Activated CD8-positive, alpha-beta memory T cell treated with anti-CD3 and anti-CD28 coated beads, Interleukin-2, amount 50 U/mL, for 24 hours (primary cell): ENCODE measurements around the gene CLPSL2.

Experiments
- DNase-seq: peaks from one replicate; pipeline ENCODE4 v3.0.0-alpha.2; 2020; ENCODE audit errors: extremely low read depth

The CLPSL2 gene

DNA sequence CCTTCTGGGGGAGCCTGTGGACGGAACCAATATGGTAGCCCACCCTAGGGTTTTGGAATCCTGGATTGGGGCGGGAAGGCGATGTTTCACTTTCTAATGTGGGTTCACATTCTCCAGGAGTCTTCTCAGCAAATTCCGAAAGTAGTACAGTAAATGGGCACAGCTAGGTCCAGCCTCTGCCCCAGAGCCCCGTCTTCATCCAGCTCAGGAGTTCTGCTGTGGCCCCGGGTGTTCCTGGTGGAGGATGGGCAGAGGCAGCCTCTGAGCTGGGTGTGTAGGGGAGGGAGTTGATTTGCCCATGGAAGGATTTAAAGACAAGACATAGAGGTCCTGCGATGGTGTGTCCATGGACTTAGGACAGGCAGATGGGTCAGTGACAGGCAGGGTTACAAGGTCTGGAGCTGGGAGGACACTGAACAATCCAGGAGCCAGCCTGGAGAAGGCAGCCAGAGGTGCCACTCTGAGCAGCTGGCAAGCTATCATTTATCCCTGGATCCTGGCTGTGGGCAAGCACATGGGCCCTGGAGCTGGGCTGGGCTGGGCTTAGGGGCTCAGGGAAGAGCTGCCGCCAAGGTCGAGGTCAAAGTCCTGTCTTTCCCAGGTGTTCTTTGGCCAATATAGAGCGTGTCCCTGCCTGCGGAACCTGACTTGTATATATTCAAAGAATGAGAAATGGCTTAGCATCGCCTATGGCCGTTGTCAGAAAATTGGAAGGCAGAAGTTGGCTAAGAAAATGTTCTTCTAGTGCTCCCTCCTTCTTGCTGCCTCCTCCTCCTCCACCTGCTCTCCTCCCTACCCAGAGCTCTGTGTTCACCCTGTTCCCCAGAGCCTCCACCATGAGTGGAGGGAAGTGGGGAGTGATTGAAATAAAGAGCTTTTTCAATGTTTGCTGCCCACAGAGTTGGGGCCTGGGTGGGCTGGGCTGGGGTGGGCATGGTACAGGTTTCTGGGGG lies 11.1 kb downstream of the CLPSL2 start:
- no peak for DNase-seq

DNA sequence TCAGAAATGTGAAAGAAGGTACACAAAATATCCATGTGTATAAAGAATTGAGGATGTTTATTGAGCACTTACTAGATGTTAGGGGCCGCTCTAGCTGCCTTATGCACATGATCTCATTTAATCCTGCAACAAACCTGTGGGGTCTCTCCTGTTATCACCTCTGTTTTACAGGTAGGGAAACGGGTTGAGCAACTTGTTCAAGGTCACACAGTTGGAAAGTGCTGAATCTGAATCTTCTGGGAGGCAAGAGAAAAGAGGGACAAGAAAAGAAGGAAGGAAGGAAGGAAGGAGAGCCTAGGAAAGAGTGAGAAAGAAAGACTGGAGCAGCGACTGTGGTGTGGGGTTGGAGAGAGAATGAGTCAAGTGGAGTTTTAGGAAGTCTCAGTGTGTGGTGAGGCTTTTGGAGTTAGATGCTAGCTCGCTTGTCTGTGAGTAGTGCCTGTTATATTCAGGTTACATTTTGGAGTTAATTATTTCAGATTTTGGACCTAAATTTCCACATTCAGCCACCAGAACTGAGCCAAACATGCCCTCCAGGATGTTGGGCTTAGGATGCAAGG lies 12.1 kb downstream of the CLPSL2 start:
- DNase-seq = no peak

- no peak for DNase-seq
Observed at GRCh38 chr6:35790683-35791082, 14.3 kb downstream of the CLPSL2 start.

- DNase-seq = no peak
Observed at GRCh38 chr6:35794536-35795452, 18.4 kb downstream of the CLPSL2 start.

GRCh38 chr6:35795453-35796071 lies 19.2 kb downstream of the CLPSL2 start:
- DNase-seq = no peak

DNA sequence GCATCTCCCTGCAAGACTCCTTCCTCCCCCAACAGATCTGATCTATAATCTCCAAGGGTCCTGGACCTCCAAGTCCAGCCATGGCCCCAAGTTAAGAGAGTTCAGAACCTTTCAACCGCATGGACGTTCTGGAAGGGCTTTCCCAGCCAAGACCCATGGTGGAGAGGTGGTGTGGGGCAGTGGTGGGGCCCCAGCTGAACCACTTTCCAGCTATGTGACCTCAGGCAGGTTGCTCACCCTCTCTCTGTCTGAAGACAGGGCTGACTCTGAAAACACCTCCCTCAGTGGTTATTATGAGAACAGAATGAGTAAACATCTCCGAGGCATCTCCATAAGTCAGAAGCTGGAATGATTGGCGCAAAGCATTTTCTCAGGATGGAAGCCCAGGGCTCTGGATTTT lies 19.8 kb downstream of the CLPSL2 start:
- DNase-seq = no peak

GRCh38 chr6:35797837-35798526 lies 21.6 kb downstream of the CLPSL2 start:
- no peak for DNase-seq

GRCh38 chr6:35798706-35799105 lies 22.3 kb downstream of the CLPSL2 start:
- no peak for DNase-seq

DNA sequence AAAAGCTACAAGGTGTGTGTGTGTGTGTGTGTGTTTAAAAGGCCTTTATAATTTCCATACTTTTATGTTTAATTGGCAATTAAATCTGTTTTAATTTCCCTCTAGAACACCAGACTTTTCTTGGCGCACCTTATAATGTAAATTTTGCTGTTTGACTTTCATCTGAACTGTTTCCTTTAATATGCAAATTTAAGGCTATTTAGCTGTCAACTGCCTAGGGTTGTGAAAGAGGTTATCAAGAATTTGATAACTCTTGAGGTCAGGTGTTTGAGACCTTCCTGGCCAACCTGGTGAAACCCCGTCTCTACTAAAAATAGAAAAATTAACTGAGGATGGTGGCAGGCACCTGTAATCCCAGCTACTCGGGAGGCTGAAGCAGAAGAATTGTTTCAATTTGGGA lies 24.8 kb downstream of the CLPSL2 start:
- no peak for DNase-seq

- DNase-seq = no peak
Observed at GRCh38 chr6:35804996-35805736, 28.8 kb downstream of the CLPSL2 start, which contains the start of gene LHFPL5. Gene LHFPL5, plus strand, starts transcription at chr6:35805352. Its CDS starts 319 bp downstream, at chr6:35805671.

- DNase-seq = no peak
Observed at GRCh38 chr6:35808688-35809087, 32.3 kb downstream of the CLPSL2 start.

- no peak for DNase-seq
Observed at GRCh38 chr6:35809809-35810208, 33.4 kb downstream of the CLPSL2 start.

DNA sequence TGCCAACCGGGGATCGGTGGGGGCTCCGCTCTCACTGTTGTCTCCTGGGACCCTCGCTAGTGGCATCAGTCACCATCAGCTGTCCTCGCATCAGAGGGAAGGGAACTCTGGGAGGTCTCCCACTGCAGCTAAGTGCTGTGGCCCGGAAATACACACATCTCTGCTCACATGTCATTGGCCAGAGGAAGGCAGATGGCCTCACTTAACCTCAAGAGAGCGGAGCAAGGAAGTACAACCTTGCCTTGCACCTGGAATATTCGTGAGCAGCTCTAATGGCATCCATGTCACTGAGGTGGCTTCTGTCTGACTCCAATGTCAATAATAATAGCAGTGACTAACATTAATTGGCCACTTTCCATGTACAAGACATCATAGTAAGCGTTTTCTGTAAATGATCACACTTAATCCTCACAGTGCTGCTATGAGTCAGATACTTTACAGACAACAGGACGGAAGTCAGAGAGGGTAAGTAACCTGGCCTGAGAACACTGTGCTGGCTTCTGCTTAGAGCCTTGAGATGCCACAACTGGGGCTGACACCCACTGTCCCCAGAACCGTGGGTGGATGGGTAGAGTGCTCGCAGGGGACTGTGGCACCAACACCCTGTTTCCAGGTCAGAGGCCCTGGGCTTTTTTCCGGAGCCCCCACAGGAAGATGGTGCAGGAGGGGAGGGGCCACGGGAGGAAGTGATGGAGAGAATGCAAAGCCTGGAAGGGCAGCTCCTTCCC lies 34.7 kb downstream of the CLPSL2 start:
- no peak for DNase-seq

DNA sequence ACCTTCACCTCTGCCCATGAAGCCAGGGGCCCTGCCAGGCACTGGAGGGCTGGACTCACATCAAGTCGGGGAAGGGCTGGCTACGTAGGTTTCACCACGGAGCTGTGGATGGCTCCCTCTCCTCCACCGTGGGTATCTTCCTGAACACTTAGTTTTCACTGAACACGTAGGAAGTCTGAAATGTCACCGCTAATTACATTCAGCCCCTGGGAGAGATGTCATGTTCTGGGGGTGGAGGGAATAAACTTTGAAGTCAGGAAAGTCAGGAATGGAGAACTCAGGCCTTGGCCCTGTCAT lies 35.2 kb downstream of the CLPSL2 start:
- DNase-seq = no peak

DNA sequence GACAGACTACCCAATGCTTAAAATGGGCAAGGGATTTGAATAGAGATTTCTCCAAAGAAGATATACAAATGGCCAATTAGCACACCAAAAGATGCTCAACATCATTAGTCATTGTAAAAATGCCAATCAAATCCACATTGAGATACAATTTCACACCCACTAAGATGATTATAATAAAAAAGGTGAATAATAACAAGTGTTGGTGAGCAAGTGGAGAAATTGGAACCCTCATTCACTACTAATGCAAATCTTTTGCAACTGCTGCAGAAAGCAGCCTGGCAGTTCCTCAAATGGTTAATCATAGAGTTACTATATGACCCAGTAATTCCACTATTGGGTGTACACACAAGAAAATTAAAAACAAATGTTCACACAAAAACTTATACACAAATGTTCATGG lies 41.1 kb downstream of the CLPSL2 start:
- DNase-seq = no peak

DNA sequence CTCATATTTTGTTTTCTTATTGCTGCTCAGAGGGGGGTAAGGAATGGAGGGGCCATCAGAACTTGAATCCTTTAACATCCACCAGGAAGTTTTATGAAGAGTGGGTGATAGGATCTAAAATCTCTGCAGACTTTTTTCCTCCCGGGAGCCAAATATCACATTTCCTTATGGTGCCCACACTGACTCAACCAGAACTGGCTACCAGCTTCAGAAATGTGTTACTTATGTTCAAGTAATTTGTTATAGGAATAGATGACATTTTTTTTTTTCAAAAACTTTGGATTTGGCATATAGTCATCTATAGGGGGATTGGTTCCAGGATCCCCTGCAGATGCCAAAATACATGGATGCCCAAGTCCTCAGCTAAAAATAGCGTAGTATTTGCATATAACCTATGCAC lies 47.2 kb downstream of the CLPSL2 start:
- DNase-seq = no peak

DNA sequence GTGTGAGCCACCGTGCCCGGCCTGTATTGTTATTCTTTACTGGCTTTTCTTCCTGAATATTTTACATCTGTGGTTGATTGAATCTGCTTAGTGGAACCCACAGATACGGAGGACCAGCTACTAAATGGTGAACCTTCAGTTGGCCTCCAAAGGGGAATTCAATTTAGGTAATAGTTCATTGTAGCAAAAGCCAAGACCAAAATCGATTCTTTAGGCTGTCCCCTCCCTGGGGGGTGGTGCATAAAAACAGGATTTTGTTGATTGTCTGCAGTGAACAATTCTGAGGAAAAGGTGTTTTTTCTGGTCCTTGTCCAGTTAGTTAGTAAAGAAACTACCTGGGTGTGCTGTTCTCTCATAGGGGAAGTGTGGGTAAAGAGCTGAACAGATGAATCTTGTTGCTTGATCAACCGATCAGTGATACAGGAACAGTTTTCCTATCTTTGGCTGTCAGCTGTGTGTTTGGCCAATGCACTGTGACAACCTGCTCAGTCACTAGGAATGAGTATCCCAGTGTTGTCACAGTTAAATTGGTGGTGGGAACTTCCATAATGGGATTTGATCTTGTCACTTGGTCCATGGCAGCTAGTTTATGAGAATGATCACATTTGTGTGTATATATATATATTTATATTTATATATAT lies 48.3 kb downstream of the CLPSL2 start:
- DNase-seq = no peak
